ENCODE data around the gene GBF1. TPM values are rescaled to one million over a fixed set of nuclear protein-coding genes. Genes with fewer than 3 reads are reported as not detected.
A peak's percentile ranks its signal among the peaks of the same experiment; 100 is the strongest.

Gene GBF1
- total RNA-seq, 3 donors from 2014 or later, result 51.9 to 67.8 (median 62.9) TPM

DNA sequence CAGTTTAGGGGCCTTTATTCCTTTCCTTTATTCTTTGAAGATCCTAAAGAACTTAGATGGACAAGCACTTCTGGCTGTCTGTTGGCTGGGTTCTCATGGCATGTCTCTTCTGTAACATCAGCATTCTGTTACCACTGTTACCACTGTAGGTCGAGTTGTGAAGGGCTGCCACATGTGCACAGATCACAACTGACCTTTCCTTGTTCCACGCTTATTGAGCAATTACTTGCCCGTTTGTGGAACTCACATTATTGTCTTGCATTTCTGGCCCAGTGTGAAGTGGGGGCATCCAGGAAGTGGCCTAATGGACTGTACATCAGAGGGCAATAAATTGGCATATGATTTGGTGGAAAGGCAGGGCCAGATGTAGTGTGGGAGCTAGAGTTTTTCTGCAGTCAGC is 23.7 kb downstream of the GBF1 start:
- H3K9me3 ChIP-seq, result no peaks in the 10 kb centered on the region
- H3K36me3 ChIP-seq (ENCODE audit: low read depth), result no peaks in the 10 kb centered on the region
- DNase-seq (no peak), ATAC-seq (peak; percentile 19)
- peaks cover 11% of the 10 kb centered on the region for H3K4me1 ChIP-seq (ENCODE audit: low read depth)
- no peak overlapping the region for H3K4me3 ChIP-seq
- intact Hi-C loops (cut with DNase I, micrococcal nuclease), result no loop called here
- TF ChIP-seq CTCF (IDR thresholded peaks at IDR 0.05), result no peak

GRCh38 chr10:102274062-102274461 is 28.7 kb downstream of the GBF1 start:
- DNase-seq, result no peak
- no peaks in the 10 kb centered on the region for H3K36me3 ChIP-seq (ENCODE audit: low read depth)
- intact Hi-C loops (cut with DNase I, micrococcal nuclease), result no loop called here
- no peaks in the 10 kb centered on the region for H3K9me3 ChIP-seq
- H3K4me3 ChIP-seq, result no peak overlapping the region
- TF ChIP-seq CTCF (IDR thresholded peaks at IDR 0.05), result no peak
- no peak for ATAC-seq
- H3K4me1 ChIP-seq (ENCODE audit: low read depth), result peaks cover 2% of the 10 kb centered on the region

DNA sequence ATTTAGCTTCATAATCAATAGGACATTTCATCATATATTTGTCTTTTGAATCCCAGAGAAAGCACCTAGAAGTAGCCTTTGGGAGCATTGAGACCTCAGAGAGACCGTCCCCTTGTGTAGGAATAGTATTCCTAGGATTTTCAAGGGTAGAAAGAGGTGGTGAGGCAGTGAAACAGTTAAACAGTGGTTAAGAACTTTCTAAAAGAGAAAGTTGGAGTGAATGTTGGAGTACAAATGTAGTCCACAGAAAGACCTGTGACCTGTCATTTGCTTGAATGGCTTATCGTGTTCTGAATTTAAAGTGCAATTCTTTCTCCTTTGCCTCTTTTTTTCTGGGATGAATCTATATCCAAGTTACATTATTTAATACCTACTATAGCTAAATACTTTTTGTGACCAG is 30.0 kb downstream of the GBF1 start:
- ATAC-seq, result no peak
- no peaks in the 10 kb centered on the region for H3K36me3 ChIP-seq (ENCODE audit: low read depth)
- no peak for DNase-seq
- TF ChIP-seq CTCF (IDR thresholded peaks at IDR 0.05), result no peak
- intact Hi-C loops (cut with DNase I, micrococcal nuclease), result no loop called here
- H3K4me3 ChIP-seq, result no peak overlapping the region
- H3K4me1 ChIP-seq (ENCODE audit: low read depth), result peaks cover 2% of the 10 kb centered on the region
- no peaks in the 10 kb centered on the region for H3K9me3 ChIP-seq

DNA sequence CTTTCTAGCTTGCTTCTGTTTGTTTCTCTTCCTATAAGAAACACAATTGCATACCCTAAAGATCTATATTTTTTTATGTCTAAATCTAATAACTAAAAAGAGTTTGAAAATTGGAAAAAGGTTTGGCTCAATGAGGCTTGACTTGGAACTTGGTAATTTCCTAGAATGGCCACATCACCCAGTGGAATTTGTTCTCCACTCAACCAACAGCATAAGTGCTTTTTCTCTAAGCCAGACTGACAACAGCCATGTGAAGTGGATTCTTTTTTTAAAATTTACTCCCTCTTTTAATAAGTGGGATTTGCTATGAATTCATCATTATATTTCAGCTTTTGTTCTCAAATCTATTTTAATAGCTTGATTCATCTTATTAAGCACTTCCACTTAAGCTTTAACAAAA is 33.8 kb downstream of the GBF1 start:
- Histone ChIP-seq H3K9me3 (no peaks in the 10 kb centered on the region), H3K36me3 (ENCODE audit: low read depth) (no peaks in the 10 kb centered on the region), H3K4me1 (ENCODE audit: low read depth) (peaks cover 2% of the 10 kb centered on the region), H3K4me3 (no peak overlapping the region)
- no peak for TF ChIP-seq CTCF (IDR thresholded peaks at IDR 0.05)
- ATAC-seq (no peak), DNase-seq (no peak)
- intact Hi-C loops (cut with DNase I, micrococcal nuclease), result no loop called here

- no peaks in the 10 kb centered on the region for H3K36me3 ChIP-seq (ENCODE audit: low read depth)
- intact Hi-C loops (cut with DNase I, micrococcal nuclease), result no loop called here
- DNase-seq, result no peak
- H3K4me3 ChIP-seq, result no peak overlapping the region
- peak; percentile 41 for ATAC-seq
- TF ChIP-seq CTCF (IDR thresholded peaks at IDR 0.05), result no peak
- no peaks in the 10 kb centered on the region for H3K9me3 ChIP-seq
- H3K4me1 ChIP-seq (ENCODE audit: low read depth), result peaks cover 2% of the 10 kb centered on the region
These were observed 35.2 kb downstream of the GBF1 start for GRCh38 chr10:102280397-102281101.

DNA sequence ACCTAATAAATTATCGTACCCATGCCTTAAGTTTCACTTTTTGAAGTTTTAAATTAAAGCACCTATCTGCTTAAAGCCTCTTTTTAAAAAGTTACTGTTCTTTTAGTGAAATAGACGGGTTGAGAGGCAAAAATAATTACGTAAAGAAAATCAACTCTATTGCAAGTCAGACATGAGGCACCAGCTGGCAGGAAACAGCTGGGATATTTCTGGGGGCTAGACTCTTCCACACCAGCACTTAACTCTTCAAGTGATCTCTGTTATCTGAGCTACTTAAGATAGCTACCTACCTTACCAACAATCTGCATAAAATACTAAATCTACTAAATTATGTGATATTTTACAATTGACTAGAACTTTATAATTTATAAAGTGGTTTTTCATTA is 35.8 kb downstream of the GBF1 start:
- TF ChIP-seq CTCF (IDR thresholded peaks at IDR 0.05), result no peak
- Histone ChIP-seq H3K4me3 (no peak overlapping the region), H3K9me3 (no peaks in the 10 kb centered on the region), H3K4me1 (ENCODE audit: low read depth) (peaks cover 2% of the 10 kb centered on the region), H3K36me3 (ENCODE audit: low read depth) (no peaks in the 10 kb centered on the region)
- DNase-seq (no peak), ATAC-seq (no peak)
- intact Hi-C loops (cut with DNase I, micrococcal nuclease), result no loop called here
